ENCODE data around the gene MTHFR.

MTHFR gene

DNA sequence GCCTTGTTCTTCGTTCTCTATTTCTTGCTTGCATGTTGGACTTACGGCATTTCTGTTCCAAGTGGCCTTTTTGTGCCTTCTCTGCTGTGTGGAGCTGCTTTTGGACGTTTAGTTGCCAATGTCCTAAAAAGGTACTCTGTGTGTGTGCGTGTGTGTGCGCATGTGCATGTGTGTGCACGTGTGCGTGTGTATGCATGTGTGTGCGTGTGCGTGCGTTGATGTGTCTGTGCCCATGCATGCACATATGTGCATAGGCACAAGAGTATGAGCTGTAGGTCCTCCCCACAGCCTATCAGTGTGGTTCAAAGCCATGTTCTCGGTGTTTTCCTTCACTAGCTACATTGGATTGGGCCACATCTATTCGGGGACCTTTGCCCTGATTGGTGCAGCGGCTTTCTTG lies 28.1 kb upstream of the MTHFR start:
- no peaks in the 10 kb centered on the region for H3K27me3 ChIP-seq (ENCODE audit: insufficient read depth, low read length)
- H3K36me3 ChIP-seq (ENCODE audit: insufficient read depth, low read length): peaks cover 84% of the 10 kb centered on the region
- H3K4me2 ChIP-seq (ENCODE audit: low read length): no peak overlapping the region
- H3K9me3 ChIP-seq (ENCODE audit: low read length): no peaks in the 10 kb centered on the region
- no peak overlapping the region for H3K27ac ChIP-seq (ENCODE audit: low read depth, low read length, poor library complexity, severe bottlenecking)
- no peak overlapping the region for H3K4me3 ChIP-seq (ENCODE audit: low read depth, low read length, poor library complexity, severe bottlenecking)
- H2AFZ ChIP-seq (ENCODE audit: low read length): no peak overlapping the region
- no peaks in the 10 kb centered on the region for H3K79me2 ChIP-seq (ENCODE audit: insufficient read depth, low read length)
- TF ChIP-seq, protein P1, sequence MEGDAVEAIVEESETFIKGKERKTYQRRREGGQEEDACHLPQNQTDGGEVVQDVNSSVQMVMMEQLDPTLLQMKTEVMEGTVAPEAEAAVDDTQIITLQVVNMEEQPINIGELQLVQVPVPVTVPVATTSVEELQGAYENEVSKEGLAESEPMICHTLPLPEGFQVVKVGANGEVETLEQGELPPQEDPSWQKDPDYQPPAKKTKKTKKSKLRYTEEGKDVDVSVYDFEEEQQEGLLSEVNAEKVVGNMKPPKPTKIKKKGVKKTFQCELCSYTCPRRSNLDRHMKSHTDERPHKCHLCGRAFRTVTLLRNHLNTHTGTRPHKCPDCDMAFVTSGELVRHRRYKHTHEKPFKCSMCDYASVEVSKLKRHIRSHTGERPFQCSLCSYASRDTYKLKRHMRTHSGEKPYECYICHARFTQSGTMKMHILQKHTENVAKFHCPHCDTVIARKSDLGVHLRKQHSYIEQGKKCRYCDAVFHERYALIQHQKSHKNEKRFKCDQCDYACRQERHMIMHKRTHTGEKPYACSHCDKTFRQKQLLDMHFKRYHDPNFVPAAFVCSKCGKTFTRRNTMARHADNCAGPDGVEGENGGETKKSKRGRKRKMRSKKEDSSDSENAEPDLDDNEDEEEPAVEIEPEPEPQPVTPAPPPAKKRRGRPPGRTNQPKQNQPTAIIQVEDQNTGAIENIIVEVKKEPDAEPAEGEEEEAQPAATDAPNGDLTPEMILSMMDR (IDR thresholded peaks at IDR 0.05; ENCODE audit: low read length): no peak
- TF ChIP-seq EZH2 (IDR thresholded peaks at IDR 0.05; ENCODE audit: borderline replicate concordance, low read length): no peak
- H3K9ac ChIP-seq (ENCODE audit: low read length): no peak overlapping the region
- no peaks in the 10 kb centered on the region for H3F3A ChIP-seq (ENCODE audit: insufficient read depth, low read length)
- H4K20me1 ChIP-seq (ENCODE audit: insufficient read depth, low read length): no peaks in the 10 kb centered on the region
- H3K4me1 ChIP-seq (ENCODE audit: insufficient read depth, low read length, severe bottlenecking): no peaks in the 10 kb centered on the region
- no peaks in the 10 kb centered on the region for H3K9me2 ChIP-seq (ENCODE audit: low read depth, low read length)

DNA sequence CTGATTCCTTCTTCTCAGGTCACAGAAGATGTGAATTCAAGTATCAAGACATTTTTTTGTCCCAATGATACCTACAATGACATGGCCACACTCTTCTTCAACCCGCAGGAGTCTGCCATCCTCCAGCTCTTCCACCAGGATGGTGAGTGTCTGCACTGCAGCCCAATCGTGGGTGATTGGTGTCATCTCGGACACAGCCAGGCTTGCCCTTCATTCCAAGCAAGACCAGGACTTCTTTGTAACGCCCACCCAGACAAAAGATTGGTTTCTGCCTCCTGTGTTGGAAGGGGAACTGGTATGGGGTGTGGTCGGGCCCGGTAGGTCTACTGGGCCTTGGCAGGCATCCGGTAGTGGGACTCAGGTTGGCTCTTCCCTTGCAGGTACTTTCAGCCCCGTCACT lies 27.7 kb upstream of the MTHFR start:
- Histone ChIP-seq H3K9me2 (ENCODE audit: low read depth, low read length) (no peaks in the 10 kb centered on the region), H3K9ac (ENCODE audit: low read length) (no peak overlapping the region), H4K20me1 (ENCODE audit: insufficient read depth, low read length) (no peaks in the 10 kb centered on the region), H3K27ac (ENCODE audit: low read depth, low read length, poor library complexity, severe bottlenecking) (no peak overlapping the region), H3K79me2 (ENCODE audit: insufficient read depth, low read length) (no peaks in the 10 kb centered on the region), H3K27me3 (ENCODE audit: insufficient read depth, low read length) (no peaks in the 10 kb centered on the region), H2AFZ (ENCODE audit: low read length) (no peak overlapping the region), H3K9me3 (ENCODE audit: low read length) (no peaks in the 10 kb centered on the region), H3K36me3 (ENCODE audit: insufficient read depth, low read length) (peaks cover 85% of the 10 kb centered on the region), H3K4me3 (ENCODE audit: low read depth, low read length, poor library complexity, severe bottlenecking) (no peak overlapping the region), H3F3A (ENCODE audit: insufficient read depth, low read length) (no peaks in the 10 kb centered on the region), H3K4me2 (ENCODE audit: low read length) (no peak overlapping the region), H3K4me1 (ENCODE audit: insufficient read depth, low read length, severe bottlenecking) (no peaks in the 10 kb centered on the region)
- TF ChIP-seq, protein P1 (IDR thresholded peaks at IDR 0.05; ENCODE audit: low read length): no peak
- TF ChIP-seq EZH2 (IDR thresholded peaks at IDR 0.05; ENCODE audit: borderline replicate concordance, low read length): no peak

DNA sequence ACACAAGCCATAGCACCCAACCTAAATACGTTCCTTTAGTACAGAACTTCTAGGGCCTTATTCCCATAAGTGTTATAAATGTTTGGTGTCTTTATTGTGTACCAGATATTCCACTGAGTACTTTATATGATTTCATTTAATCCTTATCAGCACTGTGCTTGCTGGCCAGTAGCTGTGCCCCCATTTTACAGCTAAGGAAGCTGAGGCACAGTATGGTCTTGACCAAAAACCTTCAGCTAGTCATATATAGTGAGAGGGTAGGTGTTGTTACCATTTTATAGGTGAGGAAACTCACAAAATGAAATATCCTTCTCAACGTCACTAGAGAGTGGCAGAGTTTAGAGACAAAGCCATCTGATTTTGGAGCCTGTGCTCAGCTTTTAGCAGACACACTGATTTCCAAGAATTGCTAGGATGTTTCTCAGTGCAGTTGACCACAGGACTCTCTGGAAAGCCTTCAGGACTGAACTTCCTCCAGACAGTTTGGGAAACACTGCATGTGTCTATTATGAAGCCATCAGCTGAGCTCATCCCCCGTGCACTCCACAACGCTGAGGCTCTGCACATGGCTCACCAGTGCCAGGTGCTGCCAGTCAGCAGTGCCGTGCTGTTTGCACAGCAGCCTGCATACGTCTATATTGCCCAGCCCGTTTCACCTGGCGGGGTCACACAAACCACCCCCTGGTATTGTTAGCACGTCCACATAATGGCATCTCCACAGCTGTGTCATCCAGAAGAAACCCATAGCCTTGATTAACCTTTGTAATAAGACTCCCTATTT lies 26.4 kb upstream of the MTHFR start:
- Histone ChIP-seq H3F3A (ENCODE audit: insufficient read depth, low read length) (no peaks in the 10 kb centered on the region), H3K9me2 (ENCODE audit: low read depth, low read length) (no peaks in the 10 kb centered on the region), H3K79me2 (ENCODE audit: insufficient read depth, low read length) (no peaks in the 10 kb centered on the region), H3K4me1 (ENCODE audit: insufficient read depth, low read length, severe bottlenecking) (no peaks in the 10 kb centered on the region), H3K9ac (ENCODE audit: low read length) (no peak overlapping the region), H2AFZ (ENCODE audit: low read length) (no peak overlapping the region), H4K20me1 (ENCODE audit: insufficient read depth, low read length) (no peaks in the 10 kb centered on the region), H3K4me2 (ENCODE audit: low read length) (no peak overlapping the region), H3K27me3 (ENCODE audit: insufficient read depth, low read length) (no peaks in the 10 kb centered on the region), H3K9me3 (ENCODE audit: low read length) (no peaks in the 10 kb centered on the region), H3K4me3 (ENCODE audit: low read depth, low read length, poor library complexity, severe bottlenecking) (no peak overlapping the region), H3K36me3 (ENCODE audit: insufficient read depth, low read length) (peaks cover 84% of the 10 kb centered on the region), H3K27ac (ENCODE audit: low read depth, low read length, poor library complexity, severe bottlenecking) (no peak overlapping the region)
- TF ChIP-seq, protein P1 (IDR thresholded peaks at IDR 0.05; ENCODE audit: low read length): no peak
- TF ChIP-seq EZH2 (IDR thresholded peaks at IDR 0.05; ENCODE audit: borderline replicate concordance, low read length): no peak
